Stimulated activated CD8-positive, alpha-beta memory T cell treated with anti-CD3 and anti-CD28 coated beads, Interleukin-15, amount 100 ng/mL, for 24 hours (primary cell): ENCODE measurements around the gene C19orf44.
"Not testable (repeated sequence)": the region's sequence is repeated elsewhere in the genome, so short reads cannot be mapped to it uniquely, and the experiment has no call there.

Experiments
- DNase-seq: peaks from one replicate; pipeline ENCODE4 v3.0.0-alpha.2; 2020; ENCODE audit warnings: low read depth

The C19orf44 gene

DNA sequence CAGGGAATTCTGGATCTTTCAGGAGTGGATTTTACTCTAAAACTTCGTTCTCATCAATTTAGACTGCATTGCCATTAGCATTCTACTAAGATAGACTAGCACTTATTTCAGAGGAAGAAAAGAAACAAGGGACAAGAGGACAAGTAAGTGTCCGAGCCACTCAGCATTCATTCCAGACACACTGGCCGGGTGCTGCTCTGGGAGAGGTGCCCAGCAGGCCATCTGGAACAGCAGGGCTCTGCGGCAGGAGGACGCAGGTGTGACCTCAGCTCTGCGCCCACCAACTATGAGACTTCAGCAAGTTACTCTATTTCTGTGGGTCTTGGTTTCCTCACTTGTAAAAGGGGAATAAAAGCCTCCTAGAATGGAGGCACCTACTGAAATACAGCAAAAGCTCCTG, 28.6 kb upstream of the C19orf44 start:
- no peak for DNase-seq

GRCh38 chr19:16470541-16470910, 25.7 kb upstream of the C19orf44 start:
- no peak for DNase-seq

DNA sequence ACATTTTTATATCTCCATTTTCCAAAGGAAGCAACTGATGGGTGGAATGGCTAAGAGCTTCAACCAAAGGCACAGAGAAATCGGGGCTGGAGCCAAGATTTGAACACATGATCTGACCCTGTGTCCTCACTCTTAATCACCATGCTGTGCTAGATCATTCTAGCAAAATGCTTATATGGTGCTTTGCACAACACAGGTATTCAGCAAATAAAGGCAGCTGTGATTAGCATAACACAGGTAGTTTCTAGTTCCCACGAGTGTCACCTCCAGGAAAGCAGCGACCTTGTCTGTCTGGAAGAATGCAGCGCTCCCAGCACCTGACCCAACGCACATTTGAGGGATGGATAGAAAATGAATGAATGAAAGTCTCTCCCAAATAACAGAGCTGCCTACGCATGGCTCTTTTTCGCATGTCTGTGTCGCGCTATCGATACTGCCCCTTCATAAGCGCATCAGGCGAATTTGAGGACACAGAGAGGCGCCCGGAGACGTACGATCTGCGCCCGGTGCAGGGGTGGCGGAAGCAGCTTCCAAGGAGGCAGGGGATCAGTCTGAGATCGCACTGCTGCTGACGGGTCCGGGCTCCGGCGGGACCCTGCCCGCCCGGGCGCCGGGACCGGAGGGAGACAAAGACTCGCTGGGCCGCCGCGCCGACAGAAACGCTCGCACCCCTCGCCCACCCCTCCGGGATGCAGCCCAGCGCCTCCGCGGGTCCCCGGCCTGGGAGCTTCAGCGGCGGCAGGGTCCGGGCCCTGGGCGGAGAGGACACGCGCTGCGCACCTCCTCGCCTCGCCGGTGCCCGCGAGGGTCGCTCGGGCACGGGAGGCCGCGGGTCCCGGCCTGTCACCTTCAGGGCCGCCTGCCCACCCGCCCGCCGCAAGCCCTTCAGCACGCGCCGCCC, 25.0 kb upstream of the C19orf44 start:
- no peak for DNase-seq

DNA sequence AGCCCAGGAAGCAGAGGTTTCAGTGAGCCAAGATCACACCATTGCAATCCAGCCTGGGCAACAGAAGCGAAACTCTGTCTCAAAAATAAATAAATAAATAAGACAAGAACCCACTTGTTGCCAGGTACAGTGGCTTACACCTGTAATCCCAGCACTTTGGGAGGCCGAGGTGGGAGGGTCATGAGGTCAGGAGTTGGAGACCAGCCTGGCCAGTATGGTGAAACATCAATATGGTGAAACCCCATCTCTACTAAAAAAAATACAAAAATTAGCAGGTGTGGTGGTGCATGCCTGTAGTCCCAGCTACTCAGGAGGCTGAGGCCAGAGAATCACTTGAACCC, 23.7 kb upstream of the C19orf44 start:
- not testable (repeated sequence) for DNase-seq

GRCh38 chr19:16472992-16473391, 23.2 kb upstream of the C19orf44 start:
- no peak for DNase-seq

GRCh38 chr19:16473875-16474392, 22.3 kb upstream of the C19orf44 start:
- DNase-seq = no peak

DNA sequence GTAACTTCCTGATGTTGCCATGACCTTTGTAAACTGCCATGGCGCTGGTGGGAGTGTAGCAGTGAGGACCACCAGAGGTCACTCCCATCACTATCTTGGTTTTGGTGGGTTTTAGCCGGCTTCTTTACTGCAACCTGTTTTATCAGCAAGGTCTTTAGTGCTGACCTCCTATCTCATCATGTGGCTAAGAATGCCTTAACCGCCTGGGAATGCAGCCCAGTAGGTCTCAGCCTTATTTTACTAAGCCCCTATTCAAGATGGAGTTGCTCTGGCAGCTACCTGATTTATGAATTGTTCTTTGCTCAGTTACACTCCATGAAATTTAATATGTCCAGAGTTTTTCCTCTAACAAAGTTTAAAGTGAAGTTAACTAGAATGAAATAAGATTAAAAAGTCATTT, 19.8 kb upstream of the C19orf44 start:
- DNase-seq = no peak

GRCh38 chr19:16477311-16477710, 18.9 kb upstream of the C19orf44 start:
- DNase-seq = no peak

- no peak for DNase-seq
Measured at GRCh38 chr19:16482745-16483144, 13.4 kb upstream of the C19orf44 start.

- not testable (repeated sequence) for DNase-seq
Measured at GRCh38 chr19:16486476-16486875, 9.7 kb upstream of the C19orf44 start.

- no peak for DNase-seq
Measured at GRCh38 chr19:16496613-16496983, 404 bp downstream of the C19orf44 start.

DNA sequence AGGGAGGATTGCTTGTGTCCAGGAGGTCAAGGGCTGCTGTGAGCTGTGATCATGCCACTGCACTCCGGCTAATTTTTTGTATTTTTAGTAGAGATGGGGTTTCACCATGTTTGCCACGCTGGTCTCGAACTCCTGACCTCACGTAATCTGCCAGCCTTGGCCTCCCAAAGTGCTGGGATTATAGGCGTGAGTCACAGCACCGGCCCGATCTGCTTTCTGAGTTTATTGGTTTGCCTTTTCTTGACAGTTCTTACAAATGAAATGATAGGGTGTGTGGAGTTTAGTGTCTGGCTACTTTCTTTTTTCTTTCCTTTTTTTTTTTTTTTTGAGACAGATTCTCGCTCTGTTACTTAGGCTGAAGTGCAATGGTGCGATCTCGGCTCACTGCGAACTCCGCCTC, 848 bp downstream of the C19orf44 start:
- DNase-seq = no peak

GRCh38 chr19:16497837-16498236, 1.6 kb downstream of the C19orf44 start:
- DNase-seq = no peak

DNA sequence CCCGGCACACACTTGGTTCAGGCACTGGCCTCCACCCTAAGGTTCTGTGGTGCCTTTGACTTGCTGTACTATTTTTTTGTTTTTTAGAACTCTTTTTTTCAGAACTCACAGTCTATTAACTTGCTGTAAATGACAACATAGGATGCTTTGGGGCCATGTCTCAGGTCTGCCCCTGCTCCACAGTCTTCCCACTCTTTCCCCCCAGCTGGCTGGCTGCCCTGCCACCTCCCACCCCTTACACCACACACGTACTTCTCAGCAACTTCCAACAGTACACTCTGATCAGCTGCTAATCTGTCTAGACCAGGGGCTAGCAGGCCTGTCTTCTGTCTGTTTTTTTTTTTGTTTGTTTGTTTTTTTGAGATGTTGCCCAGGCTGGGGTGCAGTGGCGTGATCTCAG, 8.1 kb downstream of the C19orf44 start:
- DNase-seq = no peak

DNA sequence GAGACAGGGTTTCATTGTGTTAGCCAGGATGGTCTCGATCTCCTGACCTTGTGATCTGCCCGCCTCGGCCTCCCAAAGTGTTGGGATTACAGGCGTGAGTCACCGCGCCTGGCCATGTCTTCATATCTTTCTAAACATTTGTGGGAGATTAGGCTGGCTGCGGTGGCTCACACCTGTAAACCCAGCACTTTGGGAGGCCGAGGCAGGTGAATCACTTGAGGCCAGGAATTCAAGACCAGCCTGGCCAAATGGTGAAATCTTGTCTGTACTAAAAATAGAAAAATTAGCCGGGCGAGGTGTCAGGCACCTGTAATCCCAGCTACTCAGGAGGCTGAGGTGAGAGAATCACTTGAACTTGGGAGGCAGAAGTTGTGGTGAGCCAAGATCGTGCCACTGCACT, 10.0 kb downstream of the C19orf44 start:
- DNase-seq = not testable (repeated sequence)

DNA sequence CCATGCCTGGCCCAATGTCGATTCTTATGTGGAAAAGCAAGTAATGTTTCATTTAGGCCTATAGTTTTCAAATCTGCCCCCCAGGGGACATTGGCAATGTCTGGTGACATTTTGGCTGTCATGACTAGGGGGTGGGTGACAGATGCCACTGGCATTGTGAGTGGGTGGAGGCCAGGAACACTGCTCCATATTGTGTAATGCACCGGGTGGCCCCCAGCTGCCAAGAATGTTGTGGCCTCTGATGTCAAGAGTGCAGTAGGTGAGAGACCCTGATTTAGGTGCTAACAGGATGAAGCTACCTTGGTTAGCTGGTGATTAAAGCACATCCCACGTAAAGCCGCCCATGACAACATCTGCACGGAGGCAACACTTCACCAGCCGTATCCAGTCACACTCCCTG, 10.8 kb downstream of the C19orf44 start:
- no peak for DNase-seq

DNA sequence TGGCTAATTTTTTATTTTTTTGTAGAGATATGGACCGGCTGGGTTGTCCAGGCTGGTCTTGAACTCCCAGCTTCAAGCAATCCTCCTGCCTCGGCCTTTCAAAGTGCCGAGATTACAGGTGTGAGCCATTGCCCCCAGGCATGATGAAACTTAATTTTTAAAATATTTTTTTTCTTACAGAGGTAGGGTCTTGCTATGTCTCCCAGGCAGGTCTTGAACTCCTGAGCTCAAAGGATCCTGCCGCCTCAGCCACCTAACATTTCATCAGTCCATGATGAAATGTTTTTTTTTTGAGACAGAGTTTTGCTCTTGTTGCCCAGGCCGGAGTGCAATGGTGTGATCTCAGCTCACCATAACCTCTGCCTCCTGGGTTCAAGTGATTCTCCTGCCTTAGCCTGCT, 12.4 kb downstream of the C19orf44 start:
- no peak for DNase-seq

DNA sequence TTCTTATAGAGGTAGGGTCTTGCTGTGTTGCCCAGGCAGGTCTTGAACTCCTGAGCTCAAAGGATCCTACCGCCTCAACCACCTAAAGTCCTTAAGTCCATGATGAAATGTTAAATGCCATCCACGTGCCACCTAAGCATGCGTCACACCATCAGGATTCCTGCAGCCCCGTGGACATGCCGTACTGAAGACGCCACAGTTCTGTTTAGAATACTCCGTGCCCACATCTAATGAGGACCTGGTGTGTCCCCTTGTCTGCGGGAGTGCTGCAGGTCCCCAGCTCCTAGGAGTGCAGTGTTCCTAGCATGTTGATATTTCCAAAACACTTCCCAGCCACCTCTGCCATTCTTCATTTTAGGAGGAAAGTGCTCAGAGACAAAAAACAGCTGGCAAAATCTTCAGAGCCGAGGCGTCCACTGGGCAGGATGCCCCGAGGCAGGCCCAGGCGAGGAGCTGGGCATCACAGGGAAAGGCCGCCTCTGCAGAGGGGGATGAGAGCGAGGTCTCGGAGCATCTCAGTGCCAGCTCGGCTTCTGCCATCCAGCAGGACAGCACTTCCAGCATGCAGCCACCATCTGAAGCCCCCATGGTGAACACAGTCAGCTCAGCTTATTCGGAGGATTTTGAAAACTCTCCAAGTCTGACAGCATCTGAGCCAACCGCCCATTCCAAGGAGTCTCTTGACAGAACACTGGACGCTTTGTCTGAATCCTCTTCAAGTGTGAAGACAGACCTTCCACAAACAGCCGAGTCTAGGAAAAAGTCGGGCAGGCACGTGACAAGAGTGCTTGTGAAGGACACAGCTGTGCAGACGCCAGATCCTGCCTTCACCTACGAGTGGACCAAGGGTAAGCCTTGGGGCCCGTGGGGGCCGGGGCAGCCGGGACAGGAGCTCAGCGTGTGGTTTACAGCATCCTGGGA, 13.2 kb downstream of the C19orf44 start:
- DNase-seq = no peak

DNA sequence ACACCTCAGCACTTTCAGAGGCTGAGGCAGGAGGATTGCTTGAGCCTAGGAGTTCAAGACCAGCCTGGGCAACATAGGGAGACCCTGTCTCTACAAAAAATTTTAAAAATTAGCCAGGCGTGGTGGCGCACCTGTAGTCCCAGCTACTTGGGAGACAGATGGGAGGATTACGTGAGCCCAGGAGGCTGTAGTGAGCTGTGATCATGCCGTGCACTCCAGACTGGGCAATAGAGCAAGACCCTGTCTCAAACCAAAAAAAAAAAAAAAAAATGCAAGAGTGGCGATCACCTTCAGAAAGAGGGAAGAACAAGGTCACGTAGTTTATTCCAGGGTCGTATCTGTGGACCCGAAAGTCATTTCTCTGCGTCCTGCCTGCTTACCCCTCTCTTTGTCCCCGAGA, 16.4 kb downstream of the C19orf44 start:
- not testable (repeated sequence) for DNase-seq

DNA sequence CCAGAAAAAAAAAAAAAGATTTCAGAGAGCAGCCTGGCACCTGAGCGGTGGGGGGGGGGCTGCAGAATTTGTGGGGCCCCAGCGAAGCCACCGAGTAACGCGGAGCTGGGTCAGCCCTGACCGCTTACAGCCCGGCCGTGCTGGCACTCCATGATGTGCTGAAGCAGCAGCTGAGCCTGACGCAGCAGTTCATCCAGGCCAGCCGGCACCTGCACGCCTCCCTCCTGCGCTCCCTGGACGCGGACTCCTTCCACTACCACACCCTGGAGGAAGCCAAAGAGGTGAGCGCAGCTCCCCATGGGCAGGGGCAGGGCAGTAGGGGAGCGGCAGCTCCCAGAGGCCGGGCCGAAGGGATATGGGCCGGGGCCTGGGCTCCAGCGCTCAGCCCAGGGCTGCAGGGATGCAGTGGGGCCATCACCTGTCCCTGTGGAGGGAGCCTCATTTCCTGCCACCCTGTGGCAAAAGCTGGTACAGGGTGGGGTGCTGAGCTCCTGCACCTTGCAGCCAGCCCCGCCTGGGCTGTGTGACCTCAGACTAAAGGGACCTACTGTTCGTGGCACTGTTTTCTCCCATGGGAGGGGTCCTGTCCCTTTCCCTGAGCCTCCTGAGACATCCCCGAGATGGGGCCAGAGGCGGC, 18.3 kb downstream of the C19orf44 start:
- no peak for DNase-seq

DNA sequence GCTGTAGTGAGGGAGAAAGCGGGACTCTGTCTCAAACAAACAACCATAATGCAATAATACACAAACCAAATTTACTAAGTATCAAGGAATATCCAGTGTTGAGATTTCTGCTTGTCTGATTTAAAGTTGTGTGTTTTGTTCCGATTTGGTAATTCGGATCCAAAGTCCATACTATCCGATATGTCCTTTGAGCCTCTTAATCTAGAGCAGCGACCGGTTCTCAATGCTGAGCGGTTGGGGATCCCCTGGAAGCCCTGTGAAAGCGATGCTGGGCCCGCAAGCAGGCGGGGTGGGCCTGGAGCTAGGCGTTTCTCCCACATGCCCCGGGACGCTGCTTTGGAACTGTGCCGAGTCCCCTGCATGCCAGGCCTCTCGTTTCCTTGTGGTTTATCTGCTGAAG, 20.2 kb downstream of the C19orf44 start:
- DNase-seq = no peak

- DNase-seq = no peak
Measured at GRCh38 chr19:16516923-16517610, 20.9 kb downstream of the C19orf44 start.
